ENCODE measurements around the gene USP11.

Gene USP11

DNA sequence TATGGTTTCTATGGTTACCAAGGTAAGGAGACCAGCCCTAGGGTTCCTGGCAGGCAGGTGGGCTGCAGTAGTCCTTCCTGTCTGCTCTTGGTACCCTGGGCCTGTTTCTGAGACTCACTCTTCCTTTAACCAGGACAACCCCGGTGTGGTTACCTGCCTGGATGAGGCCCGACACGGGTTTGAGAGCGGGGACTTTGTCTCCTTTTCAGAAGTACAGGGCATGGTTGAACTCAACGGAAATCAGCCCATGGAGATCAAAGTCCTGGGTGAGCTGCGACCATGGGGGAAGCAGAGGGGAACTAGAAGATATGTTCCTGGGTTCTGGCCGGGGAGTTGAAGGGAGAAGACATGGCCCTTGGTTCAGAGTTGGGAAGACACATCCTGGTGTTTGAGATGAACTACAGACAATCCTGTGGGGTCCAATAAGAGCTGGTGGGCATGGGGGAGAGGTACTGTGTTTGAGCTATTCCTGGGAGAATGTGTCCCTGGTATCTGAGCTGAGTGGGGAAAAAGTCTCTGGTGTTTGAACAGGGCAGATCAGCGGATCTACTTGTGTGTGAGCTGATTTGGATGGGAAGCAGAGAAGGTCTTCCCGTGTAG is 31.4 kb upstream of the USP11 start:
- H3K27ac ChIP-seq, result peak overlapping the region; percentile 68

DNA sequence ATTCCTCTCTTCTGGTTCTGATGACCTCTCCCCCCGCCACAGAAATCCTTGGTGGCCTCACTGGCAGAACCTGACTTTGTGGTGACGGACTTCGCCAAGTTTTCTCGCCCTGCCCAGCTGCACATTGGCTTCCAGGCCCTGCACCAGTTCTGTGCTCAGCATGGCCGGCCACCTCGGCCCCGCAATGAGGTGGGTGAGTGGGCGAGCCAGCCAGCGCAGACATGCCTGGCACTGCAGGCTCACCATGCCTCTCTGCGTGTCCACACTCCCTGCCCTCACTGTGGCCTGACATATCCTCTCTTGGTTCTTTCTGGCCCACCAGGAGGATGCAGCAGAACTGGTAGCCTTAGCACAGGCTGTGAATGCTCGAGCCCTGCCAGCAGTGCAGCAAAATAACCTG is 30.5 kb upstream of the USP11 start:
- H3K27ac ChIP-seq, result no peak overlapping the region
- ChIA-PET POLR2A (ENCODE audit: low non-redundant PET) (no interaction called here), CTCF (no interaction called here)
- TF ChIP-seq, protein P1, sequence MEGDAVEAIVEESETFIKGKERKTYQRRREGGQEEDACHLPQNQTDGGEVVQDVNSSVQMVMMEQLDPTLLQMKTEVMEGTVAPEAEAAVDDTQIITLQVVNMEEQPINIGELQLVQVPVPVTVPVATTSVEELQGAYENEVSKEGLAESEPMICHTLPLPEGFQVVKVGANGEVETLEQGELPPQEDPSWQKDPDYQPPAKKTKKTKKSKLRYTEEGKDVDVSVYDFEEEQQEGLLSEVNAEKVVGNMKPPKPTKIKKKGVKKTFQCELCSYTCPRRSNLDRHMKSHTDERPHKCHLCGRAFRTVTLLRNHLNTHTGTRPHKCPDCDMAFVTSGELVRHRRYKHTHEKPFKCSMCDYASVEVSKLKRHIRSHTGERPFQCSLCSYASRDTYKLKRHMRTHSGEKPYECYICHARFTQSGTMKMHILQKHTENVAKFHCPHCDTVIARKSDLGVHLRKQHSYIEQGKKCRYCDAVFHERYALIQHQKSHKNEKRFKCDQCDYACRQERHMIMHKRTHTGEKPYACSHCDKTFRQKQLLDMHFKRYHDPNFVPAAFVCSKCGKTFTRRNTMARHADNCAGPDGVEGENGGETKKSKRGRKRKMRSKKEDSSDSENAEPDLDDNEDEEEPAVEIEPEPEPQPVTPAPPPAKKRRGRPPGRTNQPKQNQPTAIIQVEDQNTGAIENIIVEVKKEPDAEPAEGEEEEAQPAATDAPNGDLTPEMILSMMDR (conservative IDR thresholded peaks at IDR 0.05; ENCODE audit: low read depth), result no peak
- DNase-seq (ENCODE audit: low spot score), result no peak

More for the DNA sequence above, 31.4 kb upstream of the USP11 start:
- CTCF ChIA-PET, result no interaction called here
- POLR2A ChIA-PET (ENCODE audit: low non-redundant PET), result interaction anchor here (0.5 kb wide), 1 partner anchor 1801 kb away, joined by 4 read pairs; the partner anchor contains the start of gene GRIPAP1
- TF ChIP-seq, protein P1 (conservative IDR thresholded peaks at IDR 0.05; ENCODE audit: low read depth), result no peak
- DNase-seq (ENCODE audit: low spot score), result no peak

DNA sequence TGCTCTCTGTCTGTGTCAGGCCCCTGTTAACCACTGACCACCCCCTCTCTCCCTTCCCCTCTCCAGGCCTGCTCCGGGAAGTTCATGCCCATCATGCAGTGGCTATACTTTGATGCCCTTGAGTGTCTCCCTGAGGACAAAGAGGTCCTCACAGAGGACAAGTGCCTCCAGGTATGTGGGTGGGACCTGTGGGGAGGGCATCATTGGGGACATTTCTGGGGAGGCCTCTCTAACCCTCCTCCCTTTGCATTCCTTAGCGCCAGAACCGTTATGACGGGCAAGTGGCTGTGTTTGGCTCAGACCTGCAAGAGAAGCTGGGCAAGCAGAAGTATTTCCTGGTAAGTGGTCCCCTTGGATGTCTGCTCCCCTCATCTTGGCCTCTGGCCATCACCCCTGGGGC is 29.9 kb upstream of the USP11 start:
- CTCF ChIA-PET, result no interaction called here
- no peak for DNase-seq (ENCODE audit: low spot score)
- POLR2A ChIA-PET (ENCODE audit: low non-redundant PET), result no interaction called here
- H3K27ac ChIP-seq, result no peak overlapping the region
- TF ChIP-seq, protein P1 (conservative IDR thresholded peaks at IDR 0.05; ENCODE audit: low read depth), result no peak

DNA sequence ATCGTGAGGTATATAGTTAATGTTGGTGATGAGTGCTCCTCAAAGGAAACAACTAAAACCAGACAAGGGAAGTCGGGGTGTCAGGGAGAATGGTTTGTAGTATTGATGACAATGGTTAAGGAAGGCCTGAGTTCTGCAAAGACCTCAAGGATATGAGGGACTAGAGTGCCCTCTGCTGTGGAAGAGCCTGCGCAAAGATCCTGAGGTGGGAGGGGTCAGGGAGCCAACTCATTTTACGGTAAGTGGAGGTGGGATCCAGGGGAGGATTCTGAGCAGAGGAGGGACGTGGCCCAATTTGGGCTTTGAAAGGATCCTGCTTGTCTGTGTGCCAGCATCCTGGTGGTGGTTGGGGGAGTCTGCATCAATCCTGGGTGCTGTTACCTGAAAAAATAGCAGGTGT is 27.8 kb upstream of the USP11 start:
- CTCF ChIA-PET, result no interaction called here
- POLR2A ChIA-PET (ENCODE audit: low non-redundant PET), result no interaction called here
- H3K27ac ChIP-seq, result no peak overlapping the region; the same call in 1 of the 2 replicates
- TF ChIP-seq, protein P1 (conservative IDR thresholded peaks at IDR 0.05; ENCODE audit: low read depth), result no peak
- no peak for DNase-seq (ENCODE audit: low spot score)

DNA sequence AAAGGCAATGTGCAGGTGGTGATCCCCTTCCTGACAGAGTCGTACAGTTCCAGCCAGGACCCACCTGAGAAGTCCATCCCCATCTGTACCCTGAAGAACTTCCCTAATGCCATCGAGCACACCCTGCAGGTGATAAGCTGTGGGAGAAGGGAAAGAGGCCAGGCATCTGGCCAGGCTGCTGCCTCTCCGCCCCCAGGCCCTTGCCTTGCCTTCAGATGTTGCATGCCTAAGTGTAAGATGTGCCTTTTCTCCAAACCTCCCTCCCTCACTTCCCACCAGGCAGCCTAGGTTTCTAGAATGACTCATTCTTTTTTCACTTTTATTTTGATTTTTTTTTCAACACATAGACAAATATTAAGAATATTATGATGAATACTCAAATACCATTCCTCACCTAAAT is 26.5 kb upstream of the USP11 start:
- POLR2A ChIA-PET (ENCODE audit: low non-redundant PET), result no interaction called here
- H3K27ac ChIP-seq, result peak overlapping the region; percentile 26; the same call in 1 of the 2 replicates

DNA sequence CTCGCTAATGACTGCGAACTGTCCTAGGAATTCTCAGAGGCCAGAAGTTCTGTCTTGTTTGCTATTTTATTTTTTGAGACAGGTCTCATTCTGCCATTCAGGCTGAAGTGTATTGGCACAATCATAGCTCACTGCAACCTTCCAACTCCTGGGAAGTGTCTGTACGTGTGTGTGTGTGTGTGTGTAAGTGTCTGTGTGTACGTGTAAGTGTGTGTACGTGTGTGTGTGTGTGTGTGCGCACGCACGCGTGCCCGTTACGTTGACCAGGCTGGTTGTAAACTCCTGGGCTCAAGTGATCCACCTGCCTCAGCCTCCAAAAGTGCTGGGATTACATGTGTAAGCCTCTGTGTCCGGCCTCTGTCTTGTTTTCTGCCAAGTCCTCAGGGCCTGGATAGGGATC is 24.7 kb upstream of the USP11 start:
- DNase-seq (ENCODE audit: low spot score), result no peak
- ChIA-PET POLR2A (ENCODE audit: low non-redundant PET) (no interaction called here), CTCF (interaction anchor here (0.6 kb wide), 1 partner anchor 149 kb away, joined by 5 read pairs; no protein-coding TSS in a partner anchor)
- TF ChIP-seq, protein P1 (conservative IDR thresholded peaks at IDR 0.05; ENCODE audit: low read depth), result no peak
- H3K27ac ChIP-seq, result no peak overlapping the region

More for the DNA sequence above, 26.5 kb upstream of the USP11 start:
- TF ChIP-seq, protein P1 (conservative IDR thresholded peaks at IDR 0.05; ENCODE audit: low read depth), result no peak
- DNase-seq (ENCODE audit: low spot score), result no peak
- CTCF ChIA-PET, result no interaction called here
